ENCODE results near the gene C6orf136. TPM values are rescaled to one million over a fixed set of nuclear protein-coding genes. Genes with fewer than 3 reads are reported as not detected.

Gene C6orf136
- total RNA-seq, 1 experiment from 2014 or later = 34.8 TPM

DNA sequence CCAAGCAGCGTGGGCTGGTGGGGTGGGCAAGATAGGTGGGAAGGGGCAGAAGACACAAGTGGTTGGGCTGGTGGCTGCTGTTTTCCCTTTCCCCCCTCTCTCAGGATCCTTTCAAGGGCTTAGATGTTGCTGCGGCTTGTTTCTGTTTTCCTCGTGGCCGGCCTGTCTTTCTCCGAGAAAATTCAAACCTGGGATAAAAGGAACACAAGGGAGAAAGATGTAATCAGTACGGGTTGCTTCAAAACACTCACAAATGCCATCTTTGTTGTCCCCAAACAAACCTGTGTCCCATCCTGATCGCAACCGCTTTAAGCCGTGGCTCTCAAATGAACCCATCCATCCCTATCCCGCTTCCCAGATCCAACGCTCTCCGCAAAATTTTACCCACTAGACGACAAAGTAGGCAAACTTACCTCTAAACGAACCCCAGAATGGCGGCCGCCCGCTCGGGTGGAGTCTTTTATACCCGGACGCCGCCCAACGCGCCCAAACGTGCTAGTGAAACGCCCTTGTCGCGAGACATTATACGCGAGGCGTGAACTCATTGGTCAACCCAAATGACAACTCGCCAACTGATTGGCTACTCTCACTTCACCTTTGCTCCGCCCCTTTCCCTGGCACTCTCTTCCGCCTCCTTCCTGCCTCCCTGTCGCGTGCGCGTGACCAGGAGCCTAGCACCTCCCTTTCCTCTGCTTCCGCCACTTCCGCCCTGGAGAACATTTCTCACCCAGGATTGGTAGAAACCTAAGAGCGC lies 29.9 kb upstream of the C6orf136 start, which contains the start of gene PPP1R10 (continued):
- TF ChIP-seq CTCF (IDR thresholded peaks at IDR 0.05 in 2 of 3, conservative IDR thresholded peaks at IDR 0.05 in 1 of 3; ENCODE audit: borderline replicate concordance in 1 of 3, insufficient read depth in 1 of 3, low read depth in 2 of 3, low read length in 2 of 3) = no peak
- TF ChIP-seq ATF3 (IDR thresholded peaks at IDR 0.05) = no peak
- TF ChIP-seq POLR2A (IDR thresholded peaks at IDR 0.05; ENCODE audit: borderline replicate concordance, extremely low read depth, insufficient read depth, insufficient read length) = peak; percentile 99
- TF ChIP-seq ZFX (IDR thresholded peaks at IDR 0.05) = no peak

DNA sequence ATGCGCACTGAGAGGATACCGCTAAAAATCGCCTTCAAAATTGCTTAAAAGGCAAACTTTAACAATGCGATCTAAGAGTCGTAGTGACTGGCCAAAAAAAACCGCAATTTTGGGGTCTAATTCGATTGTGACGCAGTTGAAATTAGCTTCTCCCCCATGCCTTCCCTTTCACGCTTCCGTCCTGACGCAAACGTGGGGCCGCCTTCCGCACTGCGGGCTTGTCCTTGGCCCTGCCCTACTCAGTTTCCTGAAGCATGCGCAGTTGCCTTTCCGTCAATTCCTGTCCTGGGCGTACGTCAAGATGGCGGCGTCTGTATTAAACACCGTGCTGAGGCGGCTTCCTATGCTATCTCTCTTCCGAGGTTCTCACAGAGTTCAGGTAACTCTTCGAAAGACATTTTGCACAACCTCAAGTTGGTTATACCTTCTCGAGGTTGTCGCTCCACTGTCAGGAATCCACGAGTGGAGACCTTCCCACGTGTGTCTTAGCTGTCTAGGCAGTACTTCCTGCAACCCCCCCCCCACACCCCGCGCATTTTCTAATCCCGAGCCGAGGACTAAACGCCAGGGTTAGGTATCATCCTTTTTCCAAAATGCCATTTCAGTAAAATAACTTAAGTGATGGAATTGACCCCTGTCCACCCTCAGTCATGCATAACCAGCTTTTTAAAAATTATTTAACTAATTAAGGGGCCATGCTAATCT lies 29.2 kb upstream of the C6orf136 start, which contains the start of gene MRPS18B:
TSS of gene MRPS18B (plus strand) at position 276 of the 705 bp plus-strand sequence. CDS start at position 302, 26 bp downstream.
- H3K9me2 ChIP-seq (ENCODE audit: insufficient read depth) = no peaks in the 10 kb centered on the region

More for the DNA sequence above, 29.2 kb upstream of the C6orf136 start, which contains the start of gene MRPS18B:
- peak; percentile 83 for ATAC-seq
- intact Hi-C loops (cut with micrococcal nuclease) = loop anchor here (1.0 to 10.0 kb wide), 4 partner anchors 9 to 197 kb away; partner anchors contain the start of genes ATAT1 and DHX16
- ChIA-PET CTCF (interaction anchor here (0.6 to 1.0 kb wide), 2 partner anchors 113 to 164 kb away, joined by 4 to 5 read pairs; no protein-coding TSS in a partner anchor), POLR2A (interaction anchor here (0.6 to 1.6 kb wide), 10 partner anchors 9 to 113 kb away, joined by 3 to 7 read pairs (median 4); partner anchors contain the start of genes ATAT1, MDC1 and PRR3), RAD21 (ENCODE audit: low non-redundant PET in 1 of 2, low total read pairs in 2 of 2, uncharacterized antibody in 2 of 2, unreplicated experiment in 2 of 2) (no interaction called here)
- no peak within 1 kb of the TSS for H2AFZ ChIP-seq (ENCODE audit: low read depth, low read length, poor library complexity, severe bottlenecking)
- peak within 1 kb of the TSS; percentile 92 to 94 for H3K4me3 ChIP-seq (replicated peaks in 1 of 2; ENCODE audit: low read depth in 1 of 2, low read length in 2 of 2)
- no peaks in the 10 kb centered on the region; the same call in 1 of the 2 replicates for H4K20me1 ChIP-seq (ENCODE audit: insufficient read depth)
- DNase-seq (ENCODE audit: low read depth, low spot score) = peak; percentile 96
- peak within 1 kb of the TSS; percentile 87 for H3K4me2 ChIP-seq (ENCODE audit: low read length)
- BruUV-seq (replicated peaks) = TSS peak; percentile 80
- peaks cover 27 to 38% of the 10 kb centered on the region in 2 experiments for H3K36me3 ChIP-seq (ENCODE audit: control insufficient read depth in 1 of 2, insufficient read depth in 2 of 2, low read length in 2 of 2)
- peak within 1 kb of the TSS; percentile 98 for H3K9ac ChIP-seq (ENCODE audit: low read length)
- H3K79me2 ChIP-seq (ENCODE audit: insufficient read depth, low read length) = peaks cover 65% of the 10 kb centered on the region
- TF ChIP-seq POLR2AphosphoS5 (IDR thresholded peaks at IDR 0.05; ENCODE audit: low read depth, low read length) (peak; percentile 86), REST (IDR thresholded peaks at IDR 0.05; ENCODE audit: low read depth) (no peak), YY1 (IDR thresholded peaks at IDR 0.05; ENCODE audit: extremely low read depth, insufficient replicate concordance, low read depth, low read length) (peak; percentile 96), SIN3A (IDR thresholded peaks at IDR 0.05; ENCODE audit: low read depth) (no peak), POLR2A (IDR thresholded peaks at IDR 0.05; ENCODE audit: borderline replicate concordance, extremely low read depth, insufficient read depth, insufficient read length) (peak; percentile 58)
- H3K27ac ChIP-seq (ENCODE audit: low read depth, low read length) = peak within 1 kb of the TSS; percentile 87
- no peaks in the 10 kb centered on the region for H3K9me3 ChIP-seq (ENCODE audit: control insufficient read depth in 1 of 2, insufficient read depth in 1 of 2, low read depth in 1 of 2, low read length in 2 of 2)
- peaks cover 13 to 40% of the 10 kb centered on the region in 2 experiments for H3K4me1 ChIP-seq (ENCODE audit: control insufficient read depth in 1 of 2, insufficient read depth in 2 of 2, low read length in 2 of 2)
- no peaks in the 10 kb centered on the region for H3K27me3 ChIP-seq (ENCODE audit: insufficient read depth, low read length)
